CD4-positive, alpha-beta T cell treated with Interleukin-12 subunit alpha and Interleukin-12 subunit beta, for 1 hour (primary cell): ENCODE results near the gene P3H2.

Experiments
- DNase-seq: peaks from one replicate; pipeline ENCODE4 v3.0.0-alpha.2; 2020

P3H2 gene

GRCh38 chr3:190051641-190052040 lies 69.1 kb downstream of the P3H2 start:
- no peak for DNase-seq

DNA sequence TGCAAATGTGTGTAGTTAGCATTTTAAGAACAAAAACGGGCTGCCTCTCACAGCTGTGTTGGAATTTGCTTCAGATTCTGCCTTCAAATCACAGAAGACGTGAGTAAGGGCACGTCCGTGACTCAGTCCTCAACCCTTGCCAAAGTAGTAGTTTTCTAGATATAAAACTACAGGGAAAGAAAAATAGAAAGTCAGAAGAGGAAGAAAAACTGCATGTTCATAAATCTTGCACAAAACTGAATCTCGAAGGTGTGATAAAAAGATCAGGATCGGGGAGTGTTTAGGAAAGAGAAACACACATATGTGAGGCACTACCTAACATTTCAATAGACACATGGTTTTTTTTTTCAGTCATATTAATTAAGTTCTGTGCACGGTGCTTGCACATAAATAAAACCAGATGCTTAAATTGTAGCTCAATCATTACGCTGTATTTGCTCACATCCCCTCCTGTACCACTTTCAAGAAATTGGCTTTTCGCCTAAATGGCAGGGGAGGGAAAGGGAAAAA lies 71.7 kb downstream of the P3H2 start:
- DNase-seq, result no peak

DNA sequence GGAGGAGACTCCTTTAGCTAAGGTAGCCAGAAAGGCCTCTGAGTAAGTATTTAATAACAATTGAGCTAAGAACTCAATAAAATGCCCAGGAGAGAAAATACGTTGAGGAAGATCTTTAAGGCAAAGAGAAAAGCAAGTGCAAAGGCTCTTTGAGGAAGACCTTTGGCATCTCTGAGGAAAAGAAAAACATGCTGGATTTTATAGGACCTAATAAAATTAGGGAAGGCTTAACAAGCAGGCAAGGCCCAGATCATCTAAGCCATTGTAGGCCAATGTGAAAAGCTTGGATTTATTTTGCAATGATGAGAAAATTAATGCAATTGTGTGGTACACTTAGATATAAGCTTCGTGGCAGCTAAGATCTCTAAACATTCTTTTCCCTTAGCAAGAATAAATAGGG lies 75.7 kb downstream of the P3H2 start:
- no peak for DNase-seq

DNA sequence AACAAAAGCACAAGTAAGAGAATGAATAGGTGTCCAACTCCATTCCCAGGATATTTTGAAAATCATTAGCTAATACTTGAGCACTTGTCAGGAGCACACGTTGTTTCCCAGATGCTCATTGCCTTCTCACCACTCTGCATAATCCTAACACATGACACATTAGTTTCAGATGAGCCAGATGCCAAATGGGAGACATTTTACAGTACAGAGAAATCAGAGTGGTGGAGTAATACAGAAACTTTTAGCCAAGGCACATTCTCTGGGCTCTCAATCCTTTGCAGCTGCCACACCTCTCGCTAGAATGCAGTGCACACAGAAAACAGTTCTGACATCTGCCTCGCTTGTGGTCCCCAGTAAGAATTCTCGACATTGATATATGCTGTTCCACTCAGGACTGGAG lies 76.6 kb downstream of the P3H2 start:
- DNase-seq, result no peak

- no peak for DNase-seq
These were observed 77.0 kb downstream of the P3H2 start for GRCh38 chr3:190043741-190044140.

DNA sequence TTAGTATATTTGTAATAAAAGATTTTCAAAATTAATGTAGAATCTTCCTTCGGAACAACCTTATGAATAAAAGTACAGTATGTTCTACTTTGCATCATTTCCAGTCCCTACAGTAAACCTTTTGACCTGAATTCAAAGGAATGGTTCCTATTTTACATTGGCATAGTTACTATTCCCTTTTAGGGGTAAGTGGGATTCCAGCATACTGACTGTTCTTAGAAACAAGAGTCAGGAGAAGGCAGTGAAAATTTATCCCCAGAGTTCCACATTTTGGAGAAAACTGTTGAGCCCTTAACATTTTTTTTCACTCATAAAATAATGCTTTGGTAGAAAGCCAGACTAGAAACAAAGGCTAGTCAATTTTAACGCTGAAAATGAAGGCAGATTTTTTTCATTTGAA lies 78.1 kb downstream of the P3H2 start:
- no peak for DNase-seq

GRCh38 chr3:190041333-190042041 lies 79.2 kb downstream of the P3H2 start:
- DNase-seq, result no peak

GRCh38 chr3:190040145-190040544 lies 80.6 kb downstream of the P3H2 start:
- DNase-seq, result no peak

DNA sequence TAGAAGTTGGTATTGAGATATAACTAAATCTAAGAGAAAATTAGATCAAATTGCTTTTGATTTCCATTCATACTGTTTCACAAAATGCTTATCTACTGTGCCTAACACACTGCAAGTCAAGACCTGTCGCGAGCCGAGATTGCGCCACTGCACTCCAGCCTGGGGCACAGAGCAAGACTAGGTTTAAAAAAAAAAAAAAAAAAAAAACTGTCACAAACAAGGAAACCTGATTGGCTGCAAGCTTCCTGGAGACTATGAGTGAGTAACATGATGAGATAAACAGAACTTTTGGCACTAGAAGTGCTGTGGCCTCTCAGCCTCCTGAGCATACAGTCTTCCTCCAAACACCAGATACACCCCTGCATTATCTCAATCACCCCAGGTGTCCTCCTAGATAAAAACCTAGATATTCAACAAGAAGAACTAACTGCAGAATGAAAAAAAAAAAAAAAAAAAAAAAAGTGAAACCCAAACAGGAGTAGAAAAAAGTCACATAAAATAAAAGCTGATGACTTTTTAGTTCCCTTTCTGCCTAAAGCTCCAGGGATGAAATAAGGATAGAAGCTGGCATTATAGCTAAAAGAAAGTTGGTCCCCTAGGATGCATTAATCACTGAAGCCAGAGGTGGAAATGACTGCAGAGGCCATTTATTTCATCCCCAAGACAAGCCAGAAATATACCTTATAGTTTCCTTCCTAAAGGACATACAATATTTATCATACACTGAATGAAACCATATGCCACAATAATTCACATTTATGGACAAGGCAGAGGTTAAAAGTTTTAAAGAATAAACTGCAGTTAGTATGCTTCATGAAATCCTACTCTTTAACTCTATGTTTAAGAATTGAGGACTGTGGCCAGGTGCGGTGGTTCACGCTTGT lies 82.4 kb downstream of the P3H2 start:
- no peak for DNase-seq

- DNase-seq, result no peak
These were observed 84.1 kb downstream of the P3H2 start for GRCh38 chr3:190036631-190037030.

GRCh38 chr3:190034446-190034845 lies 86.3 kb downstream of the P3H2 start:
- DNase-seq, result no peak

GRCh38 chr3:190032923-190033322 lies 87.8 kb downstream of the P3H2 start:
- DNase-seq, result no peak

- DNase-seq, result no peak
These were observed 88.6 kb downstream of the P3H2 start for GRCh38 chr3:190031887-190032752.

DNA sequence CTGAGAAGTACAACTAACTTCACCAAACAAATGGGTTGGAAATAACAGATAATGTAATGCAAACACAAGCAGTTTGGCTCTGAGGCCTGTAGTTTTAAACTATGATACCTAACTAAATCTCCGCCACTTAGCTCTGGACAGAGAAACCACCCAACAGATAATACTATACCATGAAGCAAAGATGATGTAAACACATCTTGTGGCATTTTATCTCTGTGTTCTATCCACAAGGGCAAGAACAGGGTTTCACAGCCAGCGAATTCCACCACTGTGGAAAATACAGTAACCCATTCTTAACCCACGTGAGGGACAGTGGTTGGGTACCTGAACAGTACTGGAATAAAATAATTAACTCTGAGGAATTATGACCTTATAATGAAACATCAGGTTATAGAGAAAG lies 93.6 kb downstream of the P3H2 start:
- DNase-seq, result no peak

GRCh38 chr3:190026154-190026553 lies 94.5 kb downstream of the P3H2 start:
- no peak for DNase-seq

DNA sequence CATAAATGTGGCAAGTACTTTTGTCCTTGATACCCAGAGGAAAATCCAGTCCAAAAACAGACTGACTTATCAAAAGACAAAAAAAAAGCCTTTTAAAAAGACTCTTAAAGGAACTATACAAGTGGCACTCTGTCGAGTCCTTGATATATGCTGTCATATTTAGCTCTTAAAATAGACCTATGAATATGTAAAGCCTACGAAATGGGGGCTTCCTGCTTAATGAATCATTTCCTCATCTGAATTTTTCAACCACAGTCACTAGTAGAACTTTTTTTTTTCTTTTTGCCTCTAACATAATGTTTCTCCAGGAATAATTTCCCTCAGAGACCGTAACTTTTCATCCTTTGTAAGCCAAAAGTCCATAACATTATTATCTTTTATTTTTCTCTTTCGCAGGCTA lies 95.8 kb downstream of the P3H2 start:
- no peak for DNase-seq

GRCh38 chr3:190019844-190020243 lies 100.9 kb downstream of the P3H2 start:
- DNase-seq, result no peak

- DNase-seq, result no peak
These were observed 101.7 kb downstream of the P3H2 start for GRCh38 chr3:190019006-190019405.

DNA sequence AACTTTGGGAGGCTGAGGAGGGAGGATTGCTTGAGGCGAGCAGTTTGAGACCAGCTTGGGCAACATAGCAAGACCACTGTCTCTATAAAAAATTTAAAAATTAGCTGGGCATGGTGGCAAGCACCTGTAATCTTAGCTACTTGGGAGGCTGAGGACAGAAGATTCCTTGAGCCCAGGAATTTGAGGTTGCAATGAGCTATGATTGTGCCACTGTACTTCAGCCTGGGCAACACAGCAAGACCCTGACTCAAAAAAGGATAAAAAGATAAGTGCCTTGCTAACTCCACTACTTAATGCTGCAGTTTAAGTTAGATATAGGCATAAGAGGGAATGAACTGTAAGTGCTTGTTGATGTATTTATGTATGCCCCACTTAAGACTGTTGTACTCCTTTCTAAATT lies 102.2 kb downstream of the P3H2 start:
- DNase-seq, result no peak

DNA sequence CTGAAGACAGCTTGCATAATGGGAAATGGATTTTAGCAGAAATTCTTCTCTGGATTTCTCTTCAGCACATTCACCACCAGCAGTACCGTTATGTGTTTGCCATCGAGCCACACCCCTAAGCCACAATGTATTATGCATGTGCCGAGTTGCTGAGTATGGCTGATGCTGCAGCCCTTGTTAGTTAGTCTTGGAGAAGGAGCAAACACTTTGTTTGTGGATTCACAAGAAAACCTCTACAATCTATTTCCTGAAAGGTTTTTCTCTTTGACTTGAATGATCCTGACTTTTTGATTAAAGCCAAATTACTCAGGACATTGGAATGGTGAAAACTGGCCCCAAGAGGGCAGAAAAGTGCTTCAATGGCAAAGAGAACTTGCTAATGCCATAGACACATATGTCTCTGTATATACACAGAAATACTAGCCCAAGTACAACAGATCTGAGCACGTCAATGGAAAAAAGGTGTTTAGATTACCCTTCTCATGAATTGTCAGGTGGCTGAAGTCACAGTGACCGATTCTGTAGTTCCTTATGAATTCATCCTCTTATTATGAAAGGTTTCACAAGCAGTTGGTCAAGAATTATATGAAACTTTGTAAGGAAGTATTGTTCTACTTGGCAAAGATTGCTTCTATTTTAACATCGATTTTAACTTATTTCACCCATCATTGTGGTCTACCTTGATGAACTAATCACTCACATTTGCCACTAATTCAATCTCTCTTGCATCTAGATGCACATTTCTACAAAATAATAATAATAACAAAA lies 103.0 kb downstream of the P3H2 start:
- no peak for DNase-seq

DNA sequence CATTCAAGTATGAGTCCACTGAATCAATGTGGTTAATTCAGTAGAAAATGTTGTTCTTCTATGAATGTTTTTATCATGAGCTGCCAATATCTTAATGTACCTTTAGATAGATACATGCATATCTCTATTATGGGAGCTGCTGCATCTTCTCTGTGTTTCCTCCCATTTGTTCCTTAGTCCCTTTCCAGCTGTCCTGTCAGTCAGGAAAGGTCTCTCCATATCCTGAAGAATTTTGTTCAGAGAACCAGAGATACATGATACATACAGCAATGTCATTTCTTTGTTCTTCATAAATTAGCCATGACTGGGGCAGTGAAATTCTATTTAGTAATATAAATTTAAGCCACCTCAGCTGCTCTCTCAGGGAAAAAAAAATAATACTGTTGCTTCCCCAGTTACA lies 103.7 kb downstream of the P3H2 start:
- DNase-seq, result no peak

DNA sequence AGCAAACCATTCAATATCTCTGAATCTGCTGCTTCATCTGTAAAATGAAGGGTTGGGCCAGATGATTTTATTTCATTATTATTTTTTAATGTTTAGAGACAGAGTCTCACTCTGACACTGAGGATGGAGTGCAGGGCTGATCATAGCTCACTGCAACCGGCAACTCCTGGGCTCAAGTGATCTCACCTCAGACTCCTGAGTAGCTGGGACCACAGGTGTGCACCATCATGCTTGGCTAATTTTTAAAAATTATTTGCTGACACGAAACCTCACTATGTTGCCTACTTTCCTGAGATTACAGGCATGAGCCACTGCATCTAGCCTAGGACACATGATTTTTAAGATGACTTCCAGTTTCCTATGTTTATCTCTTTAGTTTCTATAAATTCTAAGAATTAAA lies 105.8 kb downstream of the P3H2 start:
- no peak for DNase-seq
